22Rv1 (cell line): Measurements from ENCODE around the gene PCBP4.
A peak's percentile ranks its signal among the peaks of the same experiment; 100 is the strongest.

Experiments
- H3K27ac ChIP-seq: fragments of 450-650 bp; 2 replicates; pipeline ENCODE4 v1.5.1; 2017
- ZFX ChIP-seq: fragments of 450-650 bp; IDR thresholded peaks from 2 replicates; pipeline ENCODE4 v1.6.1; 2017; ENCODE audit warnings: antibody characterized with exemption, borderline replicate concordance
- TF ChIP-seq, protein P1 (sequence below): fragments of 450-650 bp; IDR thresholded peaks from 2 replicates; pipeline ENCODE4 v1.5.1; 2017; ENCODE audit warnings: mild to moderate bottlenecking

The PCBP4 gene

DNA sequence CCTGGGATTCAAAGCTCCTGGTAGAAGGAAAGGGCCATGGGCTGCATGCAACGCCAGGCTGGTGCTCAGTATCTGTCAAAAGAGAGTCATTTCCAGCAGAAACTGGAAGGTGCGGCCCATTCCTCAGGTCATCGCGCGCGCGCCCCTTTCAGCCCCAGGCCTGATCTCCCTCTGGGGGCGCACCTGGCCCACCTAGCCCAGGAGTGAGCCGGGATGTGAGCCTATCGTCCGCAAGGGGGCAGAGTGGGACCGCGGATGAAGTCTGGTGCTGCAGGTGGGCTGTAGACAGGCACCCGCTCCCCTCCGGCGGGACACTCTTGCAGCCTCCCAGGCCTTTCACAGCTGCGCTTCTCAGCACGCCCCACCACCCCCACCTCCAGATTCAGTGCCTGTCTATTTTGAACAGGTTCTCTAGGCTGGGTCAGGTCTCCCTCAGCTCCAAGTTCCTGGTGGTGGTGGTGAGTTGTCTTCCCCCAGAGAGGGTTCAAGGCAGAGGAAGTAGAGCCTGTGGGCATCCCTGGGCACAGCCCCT, 34.3 kb upstream of the PCBP4 start:
- H3K27ac ChIP-seq = no peak overlapping the region

DNA sequence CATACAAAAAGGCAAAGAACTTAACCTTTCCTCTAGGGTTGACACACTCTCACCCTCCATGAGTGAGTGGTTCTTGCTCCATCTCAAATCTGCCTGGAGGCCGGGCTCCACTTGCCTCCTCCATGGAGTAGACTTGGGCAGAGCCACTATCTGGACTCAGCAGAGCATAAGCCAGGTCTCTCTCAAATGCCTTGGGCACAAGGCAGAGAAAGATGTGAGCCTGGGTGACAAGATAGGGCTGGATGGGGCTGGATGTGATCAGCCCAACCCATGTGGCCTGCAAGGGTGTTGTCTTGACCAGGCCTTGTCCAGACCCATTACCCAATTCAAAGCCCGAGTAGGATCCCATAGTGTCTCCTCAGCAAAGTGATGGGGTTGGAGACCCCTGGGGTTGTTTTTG, 32.6 kb upstream of the PCBP4 start:
- no peak overlapping the region for H3K27ac ChIP-seq
- TF ChIP-seq, protein P1, sequence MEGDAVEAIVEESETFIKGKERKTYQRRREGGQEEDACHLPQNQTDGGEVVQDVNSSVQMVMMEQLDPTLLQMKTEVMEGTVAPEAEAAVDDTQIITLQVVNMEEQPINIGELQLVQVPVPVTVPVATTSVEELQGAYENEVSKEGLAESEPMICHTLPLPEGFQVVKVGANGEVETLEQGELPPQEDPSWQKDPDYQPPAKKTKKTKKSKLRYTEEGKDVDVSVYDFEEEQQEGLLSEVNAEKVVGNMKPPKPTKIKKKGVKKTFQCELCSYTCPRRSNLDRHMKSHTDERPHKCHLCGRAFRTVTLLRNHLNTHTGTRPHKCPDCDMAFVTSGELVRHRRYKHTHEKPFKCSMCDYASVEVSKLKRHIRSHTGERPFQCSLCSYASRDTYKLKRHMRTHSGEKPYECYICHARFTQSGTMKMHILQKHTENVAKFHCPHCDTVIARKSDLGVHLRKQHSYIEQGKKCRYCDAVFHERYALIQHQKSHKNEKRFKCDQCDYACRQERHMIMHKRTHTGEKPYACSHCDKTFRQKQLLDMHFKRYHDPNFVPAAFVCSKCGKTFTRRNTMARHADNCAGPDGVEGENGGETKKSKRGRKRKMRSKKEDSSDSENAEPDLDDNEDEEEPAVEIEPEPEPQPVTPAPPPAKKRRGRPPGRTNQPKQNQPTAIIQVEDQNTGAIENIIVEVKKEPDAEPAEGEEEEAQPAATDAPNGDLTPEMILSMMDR = no peak
- no peak for TF ChIP-seq ZFX

More for the DNA sequence above, 34.3 kb upstream of the PCBP4 start:
- TF ChIP-seq ZFX = no peak
- TF ChIP-seq, protein P1 = peak; percentile 93

DNA sequence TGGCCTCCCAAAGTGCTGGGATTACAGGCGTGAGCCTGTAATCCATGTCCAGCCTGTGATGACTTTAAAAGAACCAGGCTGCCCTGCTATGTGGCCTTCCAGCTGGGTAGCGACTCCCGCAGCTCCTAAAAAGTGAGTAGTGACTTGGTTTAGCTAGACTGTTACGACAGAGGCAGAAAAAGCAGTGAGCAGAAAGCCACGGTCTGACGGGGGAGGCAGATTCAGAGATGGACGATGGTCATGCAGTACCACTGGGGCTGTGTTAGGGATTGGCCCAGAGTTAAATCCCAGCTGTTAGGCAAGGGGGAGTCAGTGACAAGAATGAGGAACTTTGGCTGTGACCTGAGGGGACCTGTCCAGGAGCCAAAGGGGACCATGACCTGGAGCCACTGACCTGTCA, 31.5 kb upstream of the PCBP4 start:
- no peak for TF ChIP-seq ZFX
- TF ChIP-seq, protein P1 = no peak
- no peak overlapping the region for H3K27ac ChIP-seq

DNA sequence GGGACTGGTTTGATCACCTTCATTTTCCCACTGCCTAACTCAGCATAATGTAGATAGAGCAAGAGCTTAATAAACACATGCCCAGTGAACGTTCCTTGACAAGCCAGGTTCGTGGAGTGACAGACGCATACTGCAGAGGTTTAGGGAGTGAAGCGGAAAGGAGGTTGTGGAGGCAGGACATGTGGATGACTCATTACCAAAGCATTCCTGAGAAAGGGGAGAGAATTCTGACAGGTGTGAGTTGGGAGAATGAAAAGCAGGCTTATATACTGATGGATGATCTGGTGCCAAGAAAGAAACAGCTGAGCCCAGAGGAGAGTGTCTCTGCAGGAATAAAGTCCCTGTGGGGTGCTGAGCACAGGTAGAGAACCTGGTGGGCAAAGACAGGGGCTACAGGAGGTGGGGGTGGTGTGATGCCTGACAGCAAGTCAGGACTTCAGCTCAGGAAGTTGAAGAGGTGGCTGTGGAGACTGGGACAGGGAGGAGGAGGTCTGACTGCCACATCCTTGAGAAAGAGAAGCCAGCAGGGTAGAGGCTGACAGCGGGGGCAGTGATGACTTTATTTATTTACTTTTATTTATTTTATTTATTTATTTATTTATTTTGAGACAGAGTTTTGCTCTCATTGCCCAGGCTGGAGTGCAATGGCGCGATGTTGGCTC, 30.8 kb upstream of the PCBP4 start:
- no peak for TF ChIP-seq ZFX
- TF ChIP-seq, protein P1 = no peak
- H3K27ac ChIP-seq = no peak overlapping the region

DNA sequence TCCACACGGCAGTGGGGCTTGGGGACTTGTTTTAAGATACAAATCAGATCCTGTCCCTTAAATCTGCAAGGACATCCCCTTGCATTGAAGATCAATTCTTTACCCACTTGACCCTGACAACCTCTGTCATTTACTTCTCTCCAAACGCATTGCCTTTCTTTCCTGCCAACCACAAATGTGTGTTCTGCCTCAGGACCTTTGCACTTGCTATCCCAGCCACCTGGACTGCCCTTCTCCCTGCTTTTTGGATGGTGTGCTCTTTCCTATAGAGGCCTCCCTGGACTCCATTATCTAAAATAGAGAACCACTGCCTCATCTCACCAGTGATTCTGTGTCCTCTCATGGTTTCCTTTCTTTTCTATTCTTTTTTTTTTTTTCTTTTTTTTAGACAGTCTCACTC, 29.9 kb upstream of the PCBP4 start:
- H3K27ac ChIP-seq = no peak overlapping the region
- TF ChIP-seq, protein P1 = no peak
- no peak for TF ChIP-seq ZFX

DNA sequence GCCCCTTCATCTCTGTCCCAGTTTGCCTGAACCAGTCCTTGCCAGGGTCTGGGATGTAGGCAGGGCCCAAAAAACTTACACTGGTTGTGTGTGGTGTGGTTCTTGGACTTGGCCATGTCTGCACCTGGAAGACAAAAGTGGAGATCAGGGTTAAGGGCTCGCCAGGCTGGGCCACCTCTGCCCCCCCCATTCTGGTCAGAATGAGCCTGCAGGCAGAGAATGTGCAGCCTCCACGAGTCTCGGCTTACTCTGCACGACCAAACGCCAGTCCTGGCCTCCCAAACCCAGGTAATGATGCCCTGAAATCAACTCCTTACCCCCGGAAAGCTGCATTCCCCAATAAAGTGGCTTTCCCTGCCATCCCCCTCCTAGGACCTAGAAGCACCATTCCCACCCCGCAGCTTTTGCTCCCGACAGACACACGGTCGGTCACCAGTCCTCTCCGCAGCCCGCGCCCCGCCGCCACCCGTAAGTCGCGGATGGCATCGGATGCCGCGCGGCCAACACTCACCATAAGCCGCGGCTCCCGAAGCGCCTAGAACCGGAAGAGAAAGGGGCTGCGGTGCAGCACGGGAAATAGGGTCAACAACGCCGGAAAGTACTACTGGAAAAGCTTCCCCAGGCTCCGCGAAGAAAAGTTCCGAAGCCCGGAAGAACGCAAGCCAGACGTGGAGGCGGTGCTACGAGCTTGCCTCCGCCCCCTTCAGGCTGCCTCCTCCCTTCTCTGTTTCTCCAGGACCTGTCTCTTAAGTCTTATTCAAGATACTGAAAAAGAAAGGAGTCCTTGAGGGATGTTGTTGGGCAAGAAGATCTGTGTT, 28.3 kb upstream of the PCBP4 start, which contains the start of gene RPL29:
TSS of gene RPL29 (minus strand) at position 550 of the 818 bp plus-strand sequence. CDS start at position 116, 434 bp downstream.
- peak within 1 kb of the TSS; percentile 85 for H3K27ac ChIP-seq
- no peak for TF ChIP-seq ZFX
- TF ChIP-seq, protein P1 = no peak
